Ramos (cell line): Measurements from ENCODE around the gene CAPZB.

Experiments used
- in situ Hi-C: fragments of 300-500 bp; cut with MboI; formaldehyde crosslinking; loops from one replicate; pipeline ENCODE4 v1.14.3; 2022; ENCODE audit warnings: low sequenced_read_pairs; ENCODE audit not compliant: unreplicated experiment

The CAPZB gene

GRCh38 chr1:19475296-19475695 is 10.0 kb downstream of the CAPZB start:
- in situ Hi-C loops = no loop called here

- in situ Hi-C loops = no loop called here
Measured at GRCh38 chr1:19472174-19472573, 13.2 kb downstream of the CAPZB start.

DNA sequence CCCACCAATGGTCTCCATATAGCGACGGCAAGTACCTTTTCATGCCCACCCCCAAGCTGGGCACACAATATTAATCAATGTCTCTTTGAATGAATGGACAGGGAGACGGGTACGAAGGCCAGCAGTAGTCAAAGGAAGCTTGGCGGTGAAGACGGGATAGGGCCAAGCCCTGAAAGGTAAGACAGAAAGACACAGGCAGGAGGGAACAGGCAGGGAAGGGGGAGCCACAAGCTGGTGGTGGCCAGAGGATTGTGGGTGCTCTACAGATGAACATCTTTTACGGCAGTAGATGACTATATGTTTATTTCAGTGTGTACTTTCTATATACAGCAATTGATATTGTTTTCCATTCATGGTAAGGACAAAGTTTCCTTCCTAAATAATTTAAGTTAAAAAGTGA is 16.3 kb downstream of the CAPZB start:
- in situ Hi-C loops = no loop called here

DNA sequence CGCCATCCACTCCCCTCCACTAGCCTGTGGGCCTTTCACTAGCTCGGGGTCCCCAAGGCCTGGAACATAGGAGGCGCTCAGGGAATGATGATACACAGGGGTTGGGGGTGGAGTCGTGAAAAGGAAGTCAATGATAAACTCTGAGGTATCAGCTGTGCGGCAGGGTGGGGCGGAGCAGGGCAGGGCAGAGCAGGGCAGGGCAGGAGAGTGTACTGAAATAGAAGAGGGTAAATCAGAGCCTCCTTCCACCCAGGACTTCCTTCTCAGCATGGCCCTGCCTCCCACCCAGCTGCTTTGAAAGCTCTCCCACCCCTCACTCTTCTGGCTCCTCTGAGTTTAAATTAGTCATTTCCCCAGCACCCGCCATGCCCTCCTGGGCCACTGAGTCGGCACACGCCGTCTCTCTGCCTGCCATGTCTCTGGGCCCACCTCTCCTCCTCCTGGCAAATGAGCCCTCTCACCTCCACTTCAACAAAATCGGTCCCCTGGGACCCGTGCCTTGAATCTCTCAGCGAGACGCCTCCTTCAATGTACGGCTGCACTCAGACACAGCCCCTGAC is 16.9 kb downstream of the CAPZB start:
- in situ Hi-C loops = no loop called here

DNA sequence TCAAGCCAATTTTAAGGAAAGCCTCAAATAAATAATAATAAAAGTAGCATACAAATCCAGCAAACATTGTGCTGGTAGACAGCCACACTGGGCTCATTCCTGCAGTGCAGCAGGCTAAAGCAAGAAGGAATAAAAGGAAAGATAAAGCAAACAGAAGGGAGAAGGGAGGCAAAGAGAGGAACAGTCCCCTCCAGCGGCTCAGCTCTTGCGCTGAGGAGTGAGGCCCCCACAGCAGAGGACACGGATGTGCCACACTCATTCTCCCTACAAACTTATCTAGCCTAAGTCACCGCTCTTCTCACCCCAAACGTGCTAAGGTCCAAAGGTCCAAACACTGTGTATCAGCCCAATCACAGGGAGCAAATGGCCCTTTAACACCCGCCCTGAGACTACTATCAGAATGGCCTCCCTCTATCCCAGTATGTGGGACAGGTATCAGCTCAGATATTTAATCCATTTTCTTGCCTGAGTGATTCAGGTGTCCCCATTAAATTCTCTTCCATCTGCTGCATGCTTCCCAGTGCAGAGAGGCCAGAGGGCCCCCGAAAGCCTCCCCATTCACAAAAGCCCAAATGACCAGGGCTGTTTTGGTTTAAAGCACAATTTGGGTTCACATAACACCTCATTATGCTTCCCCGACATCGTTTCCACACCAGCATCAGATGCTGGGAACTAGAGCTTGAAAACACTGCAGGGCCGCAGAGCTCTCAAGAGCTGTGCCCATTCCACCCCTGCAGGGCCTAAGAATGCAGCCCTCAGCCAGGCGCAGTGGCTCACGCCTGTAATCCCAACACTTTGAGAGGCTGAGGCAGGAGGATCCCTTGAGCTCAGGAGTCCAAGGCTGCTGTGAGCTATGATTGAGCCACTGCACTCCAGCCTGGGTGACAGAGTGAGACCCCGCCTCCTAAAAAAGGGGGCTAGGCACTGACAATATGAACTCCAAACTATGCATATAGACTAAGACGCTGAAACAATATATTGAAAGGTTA is 17.8 kb downstream of the CAPZB start:
- in situ Hi-C loops = no loop called here

- in situ Hi-C loops = no loop called here
Measured at GRCh38 chr1:19466112-19466561, 19.2 kb downstream of the CAPZB start.

DNA sequence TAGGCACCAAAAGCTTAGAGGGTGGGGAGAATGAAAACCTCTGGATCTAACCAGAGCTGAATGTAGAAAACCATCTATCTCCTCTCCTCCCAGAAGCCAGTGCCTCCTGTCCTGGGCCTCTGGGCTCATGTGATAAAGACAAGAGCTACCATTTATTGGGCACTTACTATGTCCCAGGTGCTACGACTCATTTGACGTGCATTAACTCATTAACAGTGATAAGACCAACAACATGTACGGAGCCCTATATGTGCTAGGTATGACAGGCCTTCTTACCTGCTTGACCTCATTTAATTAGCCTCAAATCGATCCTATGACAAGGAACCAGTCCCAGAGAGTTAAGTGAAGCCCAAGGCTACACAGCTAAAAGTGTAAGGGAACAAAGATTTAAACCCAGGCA is 19.7 kb downstream of the CAPZB start:
- in situ Hi-C loops = no loop called here

DNA sequence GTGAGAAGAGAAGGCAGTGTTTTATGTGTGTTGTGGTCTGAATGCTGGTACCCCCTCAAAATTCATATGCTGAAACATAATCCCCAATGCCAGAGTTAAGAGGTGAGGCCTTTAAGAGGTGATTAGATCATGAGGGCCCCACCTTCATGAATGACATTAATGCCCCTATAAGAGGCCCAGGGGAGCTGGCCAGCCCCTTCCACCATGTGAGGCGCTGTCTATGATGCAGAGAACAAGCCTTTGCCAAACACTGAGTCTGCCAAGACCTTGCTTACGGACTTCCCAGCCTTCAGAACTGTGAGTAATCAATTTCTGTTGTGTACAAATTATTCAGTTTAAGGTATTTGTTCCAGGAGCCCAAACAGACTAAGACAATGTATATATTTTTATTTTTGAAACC is 20.2 kb downstream of the CAPZB start:
- in situ Hi-C loops = no loop called here

GRCh38 chr1:19464696-19465095 is 20.6 kb downstream of the CAPZB start:
- in situ Hi-C loops = no loop called here

DNA sequence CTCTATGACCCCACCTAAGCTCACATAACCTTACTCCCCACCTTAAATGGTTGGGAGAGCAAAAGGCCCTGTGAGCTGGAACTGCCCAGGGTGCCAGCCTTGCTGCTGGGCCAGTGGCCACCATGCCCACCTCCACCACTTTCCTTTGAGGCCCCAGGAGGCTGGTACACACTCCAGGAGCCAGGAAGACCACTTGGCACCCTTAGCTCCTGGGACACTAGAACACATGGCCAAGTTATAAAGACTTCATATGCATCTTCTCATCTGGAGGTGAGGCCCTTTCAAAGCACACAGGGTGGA is 21.9 kb downstream of the CAPZB start:
- in situ Hi-C loops = no loop called here

DNA sequence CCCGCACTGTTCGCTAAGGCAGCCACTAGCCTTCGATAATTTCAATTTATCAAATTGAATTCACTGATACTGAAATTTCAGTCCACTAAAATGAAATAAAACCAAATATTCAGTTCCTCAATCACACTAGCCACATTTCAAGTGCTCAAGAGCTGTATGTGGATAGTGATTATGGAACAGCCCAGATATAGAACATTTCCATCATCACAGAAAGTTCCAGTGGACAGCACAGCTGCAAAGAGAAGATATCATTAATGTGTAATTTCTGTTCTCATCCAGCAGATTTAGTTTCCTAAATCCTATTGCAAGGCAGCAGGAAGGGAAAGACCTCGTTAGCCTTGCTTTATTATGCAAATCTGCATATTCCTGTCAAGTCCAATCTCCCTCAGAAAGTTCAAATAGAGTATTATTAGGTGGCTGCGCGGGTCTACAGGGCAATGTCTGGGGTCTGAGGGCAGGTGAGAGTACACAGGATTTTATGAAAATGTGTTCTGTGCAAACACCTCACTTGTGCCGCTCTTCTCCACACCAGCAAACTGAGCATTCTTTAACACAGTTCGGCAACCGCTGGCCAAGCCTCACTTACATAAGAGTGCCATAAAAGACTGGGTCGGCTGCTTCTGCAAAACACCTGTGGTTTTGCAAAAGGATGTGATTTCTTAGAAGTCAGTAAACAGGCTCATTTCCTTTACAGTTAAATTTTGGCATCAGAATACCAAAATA is 22.4 kb downstream of the CAPZB start:
- in situ Hi-C loops = no loop called here

DNA sequence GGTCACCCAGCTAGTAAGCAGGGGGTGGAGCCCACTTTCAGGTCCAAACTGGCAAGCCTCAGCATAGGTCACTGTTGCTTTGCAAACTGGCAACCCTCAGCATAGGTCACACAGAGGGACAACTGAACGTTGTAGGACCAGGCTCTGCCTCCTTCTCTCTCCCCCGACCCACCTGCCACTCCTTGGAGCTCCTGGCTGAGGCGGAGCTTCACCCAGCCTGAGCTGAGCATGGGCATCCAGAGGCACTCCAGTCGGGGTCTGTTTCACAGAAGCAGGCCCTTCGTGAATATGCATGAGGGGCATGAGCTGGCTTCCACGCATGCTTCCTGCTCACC is 24.2 kb downstream of the CAPZB start:
- in situ Hi-C loops = no loop called here

- in situ Hi-C loops = no loop called here
Measured at GRCh38 chr1:19460535-19461219, 24.7 kb downstream of the CAPZB start.

DNA sequence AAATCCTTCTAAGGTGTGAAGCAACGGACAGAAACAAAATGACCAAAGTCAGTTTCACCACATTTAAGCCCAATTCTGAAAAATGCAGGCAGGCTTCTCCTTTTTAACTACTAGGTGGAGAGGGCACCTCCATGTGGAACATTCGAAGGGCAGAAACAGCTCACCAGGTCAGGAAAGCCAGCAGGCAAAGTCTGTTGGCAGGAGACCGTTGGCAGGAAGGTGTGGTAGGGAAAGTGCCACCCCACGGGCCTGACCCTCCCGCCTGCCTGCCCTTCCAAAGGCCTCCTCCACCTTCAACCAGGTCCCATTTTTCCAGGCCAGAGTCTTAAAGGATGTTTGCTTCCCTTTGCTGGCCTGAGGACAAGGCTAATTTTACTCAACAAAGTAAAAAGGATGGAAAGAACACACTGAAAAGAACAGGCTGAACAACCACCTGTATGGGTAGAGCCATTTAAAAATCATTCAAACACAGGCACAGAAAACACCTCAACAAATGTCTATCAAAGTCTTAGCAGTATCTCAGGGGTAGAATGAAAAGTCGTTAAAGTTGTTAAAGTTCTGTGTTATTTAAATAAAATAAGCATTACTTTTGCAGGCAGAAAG is 26.4 kb downstream of the CAPZB start:
- in situ Hi-C loops = no loop called here

- in situ Hi-C loops = no loop called here
Measured at GRCh38 chr1:19457607-19458006, 27.7 kb downstream of the CAPZB start.

GRCh38 chr1:19456968-19457441 is 28.3 kb downstream of the CAPZB start:
- in situ Hi-C loops = no loop called here

DNA sequence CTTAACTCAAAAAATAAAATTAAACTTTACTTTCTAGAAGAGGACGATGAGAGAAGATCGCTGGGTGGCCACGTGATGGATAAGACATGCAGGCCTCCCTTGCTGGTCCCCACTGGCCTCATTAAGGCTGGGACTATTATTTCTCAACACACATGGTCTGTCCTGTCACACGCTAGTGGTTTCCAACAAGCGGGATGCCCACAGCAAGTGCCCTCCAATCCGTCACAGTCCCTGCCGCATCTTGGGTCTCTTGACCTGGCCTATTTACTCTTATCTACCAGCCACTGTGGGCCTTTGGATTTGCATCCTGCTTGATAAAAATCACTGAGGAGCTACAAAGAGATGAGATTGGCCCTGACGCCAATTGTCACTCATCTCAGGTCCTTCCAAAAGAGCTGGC is 30.0 kb downstream of the CAPZB start:
- in situ Hi-C loops = no loop called here

GRCh38 chr1:19454265-19455146 is 30.8 kb downstream of the CAPZB start:
- in situ Hi-C loops = no loop called here

DNA sequence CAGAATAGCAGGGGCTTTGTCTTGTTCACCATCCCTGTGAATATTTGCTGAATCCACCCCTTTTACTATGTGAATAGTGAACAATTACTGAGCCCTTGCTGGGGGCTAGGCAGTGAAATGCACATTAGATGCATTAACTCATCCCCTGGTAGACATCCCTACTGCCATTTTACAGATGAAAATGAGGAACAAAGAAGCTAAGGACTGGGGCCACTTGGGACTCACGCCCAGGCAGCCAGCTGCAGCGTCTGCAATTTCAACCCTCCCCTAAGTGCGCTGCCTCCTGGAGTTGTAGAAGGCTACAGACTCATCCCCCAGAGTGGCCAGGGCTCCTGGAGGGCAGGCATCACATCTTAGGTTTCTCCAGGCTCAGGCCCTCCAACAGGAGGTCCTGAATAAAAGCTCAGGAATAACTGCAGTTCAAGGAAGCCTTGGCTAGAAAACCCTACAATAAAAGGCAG is 31.6 kb downstream of the CAPZB start:
- in situ Hi-C loops = no loop called here
